Sigmoid colon (tissue), 7 donors: ENCODE results near the gene SLC29A4. TPM values are rescaled to one million over a fixed set of nuclear protein-coding genes. Genes with fewer than 3 reads are reported as not detected.
"Not testable (repeated sequence)": the region's sequence is repeated elsewhere in the genome, so short reads cannot be mapped to it uniquely, and the experiment has no call there.

Source experiments
- DNase-seq: peaks from one replicate; pipeline ENCODE4 v3.0.0-alpha.2; 2019
- H3K27ac ChIP-seq, 4 donors: fragments of 200-600 bp; sonication (generic); one replicate each; pipeline ENCODE4 v1.5.1; 2016 to 2019; ENCODE audit warnings: mild to moderate bottlenecking in 1 of 4
- H3K27me3 ChIP-seq, 3 donors: fragments of 200-600 bp; sonication (generic); one replicate each; pipeline ENCODE4 v1.5.1; 2019; ENCODE audit warnings: mild to moderate bottlenecking in 1 of 3
- H3K36me3 ChIP-seq, 4 donors: fragments of 200-600 bp; sonication (generic); one replicate each; pipeline ENCODE4 v1.5.1; 2016 to 2019
- H3K4me1 ChIP-seq, 4 donors: fragments of 200-600 bp; sonication (generic); one replicate each; pipeline ENCODE4 v1.5.1; 2017 to 2019
- H3K4me3 ChIP-seq, 4 donors: fragments of 200-600 bp; sonication (generic); one replicate each; pipeline ENCODE4 v1.5.1; 2017 to 2019; ENCODE audit warnings: mild to moderate bottlenecking in 2 of 4, moderate library complexity in 1 of 4
- H3K9me3 ChIP-seq, 4 donors: fragments of 200-600 bp in 3 of 4; sonication (generic) in 3 of 4; one replicate each; pipeline versions ENCODE4 v1.5.1 to v1.6.1; 2013 to 2019
- CTCF ChIP-seq, 4 experiments: fragments of 450-650 bp in 3 of 4; fragments of 200-600 bp in 1 of 4; IDR thresholded peaks; one replicate each; pipeline ENCODE4 v1.5.1; 2016 to 2019; ENCODE audit warnings: antibody characterized with exemption in 4 of 4, mild to moderate bottlenecking in 3 of 4, moderate library complexity in 2 of 4
- EP300 ChIP-seq, 4 donors: sonication (generic); formaldehyde crosslinking; IDR thresholded peaks; one replicate each; pipeline ENCODE4 v1.6.1; 2017; ENCODE audit warnings: antibody characterized with exemption in 4 of 4
- POLR2A ChIP-seq, 2 donors: fragments of 450-650 bp; IDR thresholded peaks; one replicate each; pipeline ENCODE4 v1.6.1; 2016; ENCODE audit warnings: antibody characterized with exemption in 2 of 2, mild to moderate bottlenecking in 2 of 2, moderate library complexity in 2 of 2
- POLR2AphosphoS5 ChIP-seq, 4 donors: sonication (generic); formaldehyde crosslinking; IDR thresholded peaks; one replicate each; pipeline ENCODE4 v1.6.1; 2017; ENCODE audit warnings: antibody characterized with exemption in 4 of 4
- WGBS, 2 donors: extraction: QIAGEN DNeasy Blood & Tissue Kit; methylation state at CpG; one replicate each; pipeline ENCODE4 v1.1.7; 2013; 5-methylcytosine and 5-hydroxymethylcytosine counted together
- intact Hi-C: fragments of 100-400 bp; cut with DNase I; formaldehyde crosslinking; loops from one replicate; pipeline ENCODE4 v1.15.1; 2023
- polyA plus RNA-seq, 3 donors: library from polyadenylated mRNA; stranded (reverse); fragments of 200-250 nt; gene quantifications; one replicate each; pipeline ENCODE4 v1.2.3, GENCODE V29; 2013
- total RNA-seq, 4 donors: library from RNA; depleted of rRNA; stranded (reverse); fragments of >200 nt; gene quantifications; one replicate each; pipeline ENCODE4 v1.1.0, GENCODE V29; 2016
- donor health status: healthy with polysubstance abuse.
- donor health status: Bipolar disorder and iron deficiency.
- donor health status: healthy.

Gene SLC29A4
- total and polyA plus RNA-seq, 7 donors: 0.33 to 5.6 (median 1.8) TPM

GRCh38 chr7:5309146-5309545, 26.4 kb downstream of the SLC29A4 start:
- 94 to 96% methylated on average over 25 of the region's 25 CpGs for WGBS, 2 donors
- H3K27me3 ChIP-seq: no peaks in the 10 kb centered on the region
- peaks cover 26 to 76% (median 54%) of the 10 kb centered on the region in 4 donors for H3K36me3 ChIP-seq

GRCh38 chr7:5310822-5311405, 28.2 kb downstream of the SLC29A4 start:
- no peak for DNase-seq
- Histone ChIP-seq H3K27me3 (no peaks in the 10 kb centered on the region), H3K27ac (no peak overlapping the region), H3K4me3 (no peak overlapping the region), H3K36me3 (peaks cover 40 to 94% (median 66%) of the 10 kb centered on the region in 4 donors), H3K9me3 (no peaks in the 10 kb centered on the region), H3K4me1 (peaks cover 0 to 3% (median 0%) of the 10 kb centered on the region in 4 donors)
- TF ChIP-seq CTCF (IDR thresholded peaks at IDR 0.05) (no peak), POLR2AphosphoS5 (IDR thresholded peaks at IDR 0.05) (peak in 1 of 4 donors; percentile 8)
- intact Hi-C loops: no loop called here
- WGBS, 2 donors: 91 to 95% methylated on average over 16 of the region's 16 CpGs

More at GRCh38 chr7:5309146-5309545, 26.4 kb downstream of the SLC29A4 start:
- Histone ChIP-seq H3K27ac (no peak overlapping the region), H3K9me3 (no peaks in the 10 kb centered on the region), H3K4me1 (peaks cover 0 to 3% (median 0%) of the 10 kb centered on the region in 4 donors), H3K4me3 (no peak overlapping the region)
- intact Hi-C loops: no loop called here
- no peak for DNase-seq
- no peak for TF ChIP-seq POLR2A (IDR thresholded peaks at IDR 0.05)
- no peak for TF ChIP-seq EP300 (IDR thresholded peaks at IDR 0.05)
- TF ChIP-seq POLR2AphosphoS5 (IDR thresholded peaks at IDR 0.05): no peak
- no peak for TF ChIP-seq CTCF (IDR thresholded peaks at IDR 0.05)

- H3K36me3 ChIP-seq: peaks cover 40 to 95% (median 70%) of the 10 kb centered on the region in 4 donors
- DNase-seq, intact Hi-C loops, H3K9me3 ChIP-seq, H3K4me3 ChIP-seq, H3K27me3 ChIP-seq, H3K27ac ChIP-seq, H3K4me1 ChIP-seq: not testable (repeated sequence)
- WGBS, 2 donors: 93% methylated on average over 39 to 40 of the region's 46 CpGs
Observed at GRCh38 chr7:5312276-5313070, 29.7 kb downstream of the SLC29A4 start.

GRCh38 chr7:5313076-5313885, 30.5 kb downstream of the SLC29A4 start:
- peaks cover 33 to 94% (median 66%) of the 10 kb centered on the region in 4 donors for H3K36me3 ChIP-seq
- peak overlapping the region in 1 of 4 donors; percentile 9 for H3K27ac ChIP-seq

GRCh38 chr7:5314864-5315263, 32.1 kb downstream of the SLC29A4 start:
- Histone ChIP-seq H3K9me3 (peaks cover 0 to 8% (median 3%) of the 10 kb centered on the region in 4 donors), H3K4me3 (no peak overlapping the region), H3K36me3 (peaks cover 41 to 97% (median 67%) of the 10 kb centered on the region in 4 donors), H3K27ac (no peak overlapping the region), H3K4me1 (peaks cover 0 to 3% (median 0%) of the 10 kb centered on the region in 4 donors), H3K27me3 (no peaks in the 10 kb centered on the region)
- WGBS, 2 donors: 92 to 93% methylated on average over 19 of the region's 19 CpGs
- intact Hi-C loops: no loop called here
- DNase-seq: no peak
- TF ChIP-seq POLR2A (IDR thresholded peaks at IDR 0.05) (no peak), POLR2AphosphoS5 (IDR thresholded peaks at IDR 0.05) (no peak), CTCF (IDR thresholded peaks at IDR 0.05) (no peak), EP300 (IDR thresholded peaks at IDR 0.05) (no peak)

More at GRCh38 chr7:5313076-5313885, 30.5 kb downstream of the SLC29A4 start:
- WGBS, 2 donors: 87 to 91% methylated on average over 48 of the region's 48 CpGs
- H3K9me3 ChIP-seq, H3K4me1 ChIP-seq, DNase-seq, intact Hi-C loops, H3K4me3 ChIP-seq, H3K27me3 ChIP-seq: not testable (repeated sequence)
